ENCODE measurements around the gene ETNK2. TPM values are rescaled to one million over a fixed set of nuclear protein-coding genes. Genes with fewer than 3 reads are reported as not detected.

ETNK2 gene
- total and polyA plus RNA-seq, 2 of the 8 experiments (the other 6 are each of a cell fraction or from before 2014, with no cell fraction given), result 20.1 to 26.7 TPM

DNA sequence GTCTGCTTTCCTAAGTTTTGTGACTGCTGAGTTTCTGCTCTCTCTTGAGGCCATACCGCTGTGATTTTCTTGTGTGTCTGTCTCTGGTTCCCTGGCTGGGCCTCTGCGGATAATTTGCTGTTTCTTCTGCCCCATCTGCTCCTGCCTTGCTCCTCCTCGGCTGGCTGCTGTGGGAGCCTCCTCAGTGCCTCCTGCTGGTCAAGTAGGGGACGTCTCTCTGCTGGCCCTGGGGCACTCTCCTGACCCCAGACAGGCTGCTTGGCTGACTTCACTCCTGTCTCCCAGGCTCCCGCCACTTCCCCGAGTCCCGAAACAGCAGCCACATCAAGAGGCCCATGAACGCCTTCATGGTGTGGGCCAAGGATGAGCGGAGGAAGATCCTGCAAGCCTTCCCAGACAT is 28.5 kb downstream of the ETNK2 start (continued):
- TF ChIP-seq RAD21 (IDR thresholded peaks at IDR 0.05 in 1 of 2, conservative IDR thresholded peaks at IDR 0.05 in 1 of 2; ENCODE audit: low read depth in 2 of 2, low read length in 2 of 2) (peak; percentile 81 to 87), RFX5 (IDR thresholded peaks at IDR 0.05; ENCODE audit: borderline replicate concordance, low read depth, low read length) (no peak)
